ENCODE data around the gene AMZ1.
A peak's percentile ranks its signal among the peaks of the same experiment; 100 is the strongest.

AMZ1 gene

GRCh38 chr7:2757361-2757903, 69.4 kb downstream of the AMZ1 start:
- DNase-seq: peak; percentile 62

DNA sequence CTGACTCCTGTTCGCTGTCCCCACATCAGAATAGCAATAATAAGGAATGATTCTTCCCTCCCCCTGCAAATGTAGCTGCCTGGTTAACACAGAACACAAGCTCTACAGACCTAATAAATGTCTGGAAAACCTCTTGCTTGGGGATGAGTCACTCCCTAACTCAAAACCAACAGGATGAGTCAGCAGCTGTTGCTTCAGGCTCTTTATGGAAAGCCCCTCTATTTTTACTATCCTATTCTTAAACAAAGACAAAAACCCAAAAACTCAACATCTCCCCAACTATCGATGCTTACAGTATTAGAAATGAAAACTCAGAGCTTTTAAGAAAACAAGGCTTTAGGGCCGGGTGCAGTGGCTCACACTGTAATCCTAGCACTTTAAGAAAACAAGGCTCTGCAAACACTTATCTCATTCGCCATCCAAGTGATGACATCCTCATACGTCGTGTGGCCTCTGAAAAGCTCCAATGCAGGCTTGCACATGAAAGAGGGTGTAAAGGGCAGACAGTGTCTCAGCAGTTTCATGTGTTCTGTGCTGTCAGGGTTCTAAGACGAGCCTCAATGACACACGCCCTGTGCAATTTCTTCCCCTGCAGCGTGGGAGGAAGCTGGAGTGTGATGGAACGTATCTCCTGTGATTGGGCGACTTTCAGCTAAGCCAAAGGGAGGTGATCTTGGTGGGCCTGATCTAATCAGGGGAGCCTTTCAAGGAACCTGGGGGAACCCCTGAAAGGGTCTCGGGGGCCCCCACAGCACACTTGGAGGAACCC, 70.1 kb downstream of the AMZ1 start:
- DNase-seq: peak; percentile 97

DNA sequence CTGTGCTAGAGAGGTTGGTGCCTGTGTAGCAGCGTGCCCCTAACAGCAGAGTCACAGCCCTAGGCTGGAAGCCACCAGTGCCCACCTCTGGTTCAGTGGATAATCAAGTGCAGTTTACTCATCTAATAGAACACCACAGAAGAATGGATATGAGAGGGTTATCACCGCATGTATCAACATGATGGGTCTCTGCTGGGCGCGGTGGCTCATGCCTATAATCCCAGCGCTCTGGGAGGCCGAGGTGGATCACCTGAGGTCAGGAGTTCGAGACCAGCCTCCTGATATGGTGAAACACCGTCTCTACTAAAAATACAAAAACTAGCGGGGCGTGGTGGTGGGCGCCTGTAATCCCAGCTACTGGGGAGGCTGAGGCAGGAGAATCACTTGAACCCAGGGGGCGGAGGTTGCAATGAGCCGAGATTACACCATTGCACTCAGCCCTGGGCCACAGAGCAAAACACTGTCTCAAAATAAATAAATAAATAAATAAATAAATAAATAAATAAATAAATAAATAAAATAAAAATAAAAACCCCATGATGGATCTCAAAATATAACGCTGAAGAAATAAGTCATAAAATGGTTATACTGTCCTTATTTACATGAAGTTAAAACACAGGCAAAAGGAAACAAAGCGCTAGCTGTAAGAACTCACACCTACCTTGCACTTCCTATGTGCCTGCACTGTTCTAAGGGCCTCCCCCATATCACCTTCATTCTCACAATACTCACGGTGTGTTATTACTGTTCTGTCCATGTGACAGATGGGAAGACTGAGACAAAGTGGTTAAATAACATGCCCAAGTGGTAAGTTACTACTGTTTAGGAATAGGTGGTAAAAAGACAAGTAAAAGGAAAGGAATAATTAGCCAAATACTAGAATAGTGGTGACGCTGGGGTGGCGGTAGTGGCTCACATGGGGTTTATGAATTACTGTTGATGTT, 70.9 kb downstream of the AMZ1 start:
- DNase-seq: no peak

DNA sequence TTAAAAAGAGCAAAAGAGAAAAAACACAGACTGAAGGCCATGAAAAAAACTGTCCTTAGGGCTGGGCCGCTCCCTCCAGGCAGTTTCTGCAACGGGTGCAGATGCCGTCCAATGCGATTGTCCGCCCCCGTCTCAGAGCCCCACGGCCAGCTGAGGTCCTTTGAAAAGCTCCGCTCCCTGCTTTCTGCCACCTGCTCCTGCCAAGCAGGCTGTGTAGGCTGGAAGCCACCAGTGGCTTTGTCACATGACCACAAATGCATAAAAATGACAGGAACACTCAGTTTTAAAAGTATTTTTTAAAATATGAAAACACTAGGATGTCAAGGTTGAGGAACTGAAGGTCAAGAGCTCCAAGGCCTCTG, 71.7 kb downstream of the AMZ1 start:
- no peak for DNase-seq

DNA sequence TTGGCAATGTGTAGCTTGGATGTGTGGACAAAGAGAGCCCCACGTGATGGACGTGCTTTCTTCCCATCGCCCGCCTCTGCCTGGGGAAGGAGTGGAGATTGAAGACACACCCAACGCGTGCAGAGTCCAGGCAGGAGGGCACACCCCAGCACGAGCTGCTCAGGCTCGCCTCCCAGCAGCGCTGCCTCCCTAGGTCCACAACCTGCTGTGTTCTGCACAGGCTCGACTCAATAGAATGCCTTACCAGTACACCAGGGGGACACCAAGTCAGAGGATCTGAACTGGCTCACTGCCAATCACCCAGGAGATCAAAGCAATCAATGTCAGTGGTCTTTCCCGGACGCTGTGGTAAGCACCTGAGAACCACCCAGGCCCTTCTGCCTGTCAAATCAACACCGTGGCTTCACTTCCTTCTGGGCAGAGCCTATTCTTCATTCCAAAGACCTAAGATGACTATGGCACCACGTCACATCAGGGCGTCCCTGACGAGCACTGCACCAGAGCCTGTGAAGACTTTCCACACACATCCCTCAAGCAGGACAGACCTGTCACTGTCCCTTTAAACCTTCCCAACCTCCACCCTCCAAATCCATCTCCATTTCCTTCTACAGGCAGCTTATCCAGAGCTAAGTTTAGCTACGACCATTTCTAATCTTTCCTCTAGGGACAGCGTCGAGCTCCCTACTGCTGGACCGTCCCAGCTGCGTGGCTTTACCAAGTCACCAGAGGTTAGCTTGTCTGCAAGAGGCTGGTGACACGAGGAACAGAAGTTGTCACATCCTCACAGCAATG, 72.3 kb downstream of the AMZ1 start:
- DNase-seq: peak; percentile 85

GRCh38 chr7:2761131-2761624, 73.2 kb downstream of the AMZ1 start:
- DNase-seq: no peak

- peak; percentile 84 for DNase-seq
These were observed 73.9 kb downstream of the AMZ1 start for GRCh38 chr7:2761801-2762497.

DNA sequence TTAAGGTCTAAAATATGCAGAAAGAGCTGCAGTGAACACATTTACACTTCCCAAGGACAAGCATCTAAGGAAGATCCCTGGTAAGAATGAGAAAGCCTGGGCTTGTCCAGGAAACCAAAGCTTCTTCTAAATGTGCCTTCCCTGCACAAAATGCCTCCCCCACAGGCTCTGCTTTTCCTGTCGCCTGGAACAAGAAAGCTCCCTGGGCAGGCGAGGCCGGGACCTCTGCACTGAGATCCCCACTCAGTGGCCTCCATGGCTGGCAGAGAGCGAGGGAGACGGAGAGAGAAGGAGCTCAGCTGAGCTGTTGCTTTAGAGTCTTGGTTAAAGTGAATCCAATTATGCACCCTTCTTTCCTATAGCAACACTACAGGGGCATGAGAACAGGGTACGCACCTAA, 75.6 kb downstream of the AMZ1 start:
- DNase-seq: no peak

GRCh38 chr7:2764621-2765020, 76.6 kb downstream of the AMZ1 start:
- no peak for DNase-seq

Data from islet precursor cell (in vitro differentiated cells).